22Rv1 (cell line): Measurements from ENCODE around the gene STEAP2.

ENCODE experiments used
- CTCF ChIP-seq: fragments of 450-650 bp; IDR thresholded peaks from 2 replicates; pipeline ENCODE4 v1.5.1; 2017; ENCODE audit warnings: mild to moderate bottlenecking
- ZFX ChIP-seq: fragments of 450-650 bp; IDR thresholded peaks from 2 replicates; pipeline ENCODE4 v1.6.1; 2017; ENCODE audit warnings: antibody characterized with exemption, borderline replicate concordance

- no peak for TF ChIP-seq CTCF
- TF ChIP-seq ZFX = no peak
Observed at GRCh38 chr7:90243556-90243955, 32.0 kb downstream of the STEAP2 start.
